ENCODE measurements around the gene CLMN.
"Not testable (repeated sequence)": the region's sequence is repeated elsewhere in the genome, so short reads cannot be mapped to it uniquely, and the experiment has no call there.

Gene CLMN

DNA sequence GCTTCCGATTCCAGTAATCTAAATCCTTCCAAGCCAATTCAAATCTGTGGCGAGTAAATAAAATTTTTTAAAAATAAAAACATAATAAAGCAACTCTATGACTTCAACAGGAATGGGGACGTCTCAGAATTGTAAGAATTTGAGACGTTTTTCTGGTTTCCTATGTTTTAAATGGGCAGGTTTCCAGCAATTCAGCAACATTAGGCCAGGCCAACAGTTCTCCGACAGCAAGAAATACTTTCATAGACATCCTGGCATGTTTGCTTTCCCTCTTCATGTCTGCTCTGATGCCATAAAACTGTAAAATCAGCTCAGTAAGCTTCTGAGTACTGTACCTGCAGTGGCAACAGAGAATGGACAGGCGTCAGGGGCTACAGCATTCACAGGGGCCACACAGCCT, 126.6 kb downstream of the CLMN start:
- DNase-seq (ENCODE audit: low read depth in 2 of 2): no peak

DNA sequence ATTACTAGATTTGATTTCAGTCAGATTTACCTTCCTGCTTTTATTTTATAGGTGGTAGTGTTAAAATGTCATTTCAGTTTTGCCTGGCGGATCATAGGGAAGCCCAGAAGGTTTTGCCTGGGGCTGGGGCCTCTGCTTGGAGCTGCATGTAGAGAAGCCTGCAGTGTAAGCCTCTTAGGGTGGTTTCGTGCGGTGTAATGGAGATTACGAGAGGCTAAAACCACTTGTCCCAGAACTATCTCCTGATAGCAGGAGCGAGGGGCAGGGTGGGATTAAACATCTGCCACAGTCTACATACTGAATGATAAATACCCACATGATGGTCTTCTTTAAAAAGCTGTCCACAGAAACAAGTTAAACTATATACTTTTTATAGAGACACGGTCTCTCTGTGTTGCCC, 127.4 kb downstream of the CLMN start:
- DNase-seq (ENCODE audit: low read depth in 2 of 2): no peak

GRCh38 chr14:95191445-95192199, 128.1 kb downstream of the CLMN start:
- no peak for DNase-seq (ENCODE audit: low read depth in 2 of 2)

- DNase-seq (ENCODE audit: low read depth in 2 of 2): no peak
Measured at GRCh38 chr14:95190857-95191256, 128.9 kb downstream of the CLMN start.

- no peak for DNase-seq (ENCODE audit: low read depth in 2 of 2)
Measured at GRCh38 chr14:95190346-95190840, 129.3 kb downstream of the CLMN start.

GRCh38 chr14:95189367-95190132, 130.2 kb downstream of the CLMN start:
- no peak for DNase-seq (ENCODE audit: low read depth in 2 of 2)

DNA sequence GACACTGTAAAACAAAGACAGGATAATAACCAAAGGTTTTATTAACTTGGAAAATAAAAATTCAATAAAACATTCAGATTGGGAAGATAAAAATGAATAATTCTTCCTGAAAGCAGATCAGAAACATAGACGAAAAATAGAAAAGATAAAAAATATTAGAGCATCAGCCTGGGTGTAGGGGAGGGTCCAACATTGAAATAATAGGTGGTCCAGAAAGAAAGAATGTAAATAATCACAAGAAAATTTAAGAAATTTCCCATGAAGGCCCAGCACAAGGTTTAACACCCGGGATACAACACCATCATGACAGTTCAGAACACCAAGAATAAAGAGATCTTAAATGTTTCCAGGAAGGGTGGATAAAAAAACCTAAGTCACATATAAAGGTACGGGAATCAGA, 131.3 kb downstream of the CLMN start:
- no peak for DNase-seq (ENCODE audit: low read depth in 2 of 2)

GRCh38 chr14:95185767-95186392, 133.8 kb downstream of the CLMN start:
- DNase-seq (ENCODE audit: low read depth in 2 of 2): no peak

- DNase-seq (ENCODE audit: low read depth in 2 of 2): no peak
Measured at GRCh38 chr14:95185033-95185766, 134.5 kb downstream of the CLMN start.

DNA sequence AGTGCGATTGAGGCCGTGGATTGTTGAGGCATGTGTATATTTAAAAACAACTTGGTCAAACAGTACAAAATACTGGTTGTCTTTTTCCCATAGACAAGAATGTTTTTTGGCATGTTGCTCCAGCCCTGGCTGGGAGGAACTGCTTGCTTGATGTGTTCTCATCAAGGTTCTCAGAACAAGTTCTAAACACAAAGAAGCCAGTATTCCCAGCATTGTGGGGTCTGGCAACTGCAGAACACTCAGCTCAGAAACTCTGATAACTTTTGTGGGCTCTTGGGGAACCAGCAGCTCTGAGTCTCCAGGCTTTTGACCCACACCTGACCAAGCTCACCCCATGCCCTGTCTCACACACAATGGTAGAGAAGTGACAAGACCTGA, 135.3 kb downstream of the CLMN start:
- no peak for DNase-seq (ENCODE audit: low read depth in 2 of 2)

DNA sequence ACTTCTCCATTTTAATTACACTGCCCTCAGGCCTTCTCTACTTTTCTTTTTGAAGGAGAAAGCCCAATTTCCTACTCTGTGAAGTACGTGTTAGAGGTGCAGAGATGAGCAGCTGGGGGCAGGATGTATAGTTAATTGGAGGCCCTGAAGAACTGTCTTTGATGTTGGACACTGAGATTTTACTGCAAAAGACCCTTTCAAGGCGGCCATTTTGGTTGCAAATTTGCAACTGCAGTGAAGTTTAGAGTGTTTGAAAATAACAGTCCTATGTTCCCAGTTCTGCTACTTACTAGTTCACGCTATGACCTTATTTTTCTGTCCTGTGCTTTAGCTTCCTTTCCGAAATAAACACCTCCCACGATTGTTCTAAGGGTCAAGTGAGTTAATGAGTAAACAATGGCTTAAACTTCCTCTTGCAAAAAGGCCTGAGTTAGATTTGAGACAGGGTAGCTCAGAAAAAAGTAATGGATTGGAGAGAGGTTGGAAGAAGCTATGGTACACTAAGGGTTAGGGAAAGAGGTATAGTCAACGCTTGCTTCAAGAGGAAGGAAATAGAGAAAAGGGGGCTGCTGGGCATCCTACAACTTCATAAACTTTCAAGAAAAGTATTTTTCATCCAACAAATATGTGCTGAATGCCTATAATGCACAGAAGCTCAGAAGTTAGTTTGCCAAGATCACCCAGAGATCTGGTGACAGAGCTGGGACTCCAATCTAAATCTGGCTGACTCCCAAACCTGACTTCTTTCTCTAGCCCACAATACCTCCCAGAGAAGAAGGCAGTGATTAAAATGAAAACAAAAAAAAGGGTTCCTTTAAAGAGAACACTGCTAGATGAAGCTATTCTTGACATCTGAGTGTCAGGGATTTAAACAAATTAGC, 135.9 kb downstream of the CLMN start:
- DNase-seq (ENCODE audit: low read depth in 2 of 2): no peak

- no peak for DNase-seq (ENCODE audit: low read depth in 2 of 2)
Measured at GRCh38 chr14:95183082-95183481, 136.6 kb downstream of the CLMN start.

- DNase-seq (ENCODE audit: low read depth in 2 of 2): no peak
Measured at GRCh38 chr14:95182379-95182778, 137.3 kb downstream of the CLMN start.

- no peak for DNase-seq (ENCODE audit: low read depth in 2 of 2)
Measured at GRCh38 chr14:95180966-95181741, 138.6 kb downstream of the CLMN start.

DNA sequence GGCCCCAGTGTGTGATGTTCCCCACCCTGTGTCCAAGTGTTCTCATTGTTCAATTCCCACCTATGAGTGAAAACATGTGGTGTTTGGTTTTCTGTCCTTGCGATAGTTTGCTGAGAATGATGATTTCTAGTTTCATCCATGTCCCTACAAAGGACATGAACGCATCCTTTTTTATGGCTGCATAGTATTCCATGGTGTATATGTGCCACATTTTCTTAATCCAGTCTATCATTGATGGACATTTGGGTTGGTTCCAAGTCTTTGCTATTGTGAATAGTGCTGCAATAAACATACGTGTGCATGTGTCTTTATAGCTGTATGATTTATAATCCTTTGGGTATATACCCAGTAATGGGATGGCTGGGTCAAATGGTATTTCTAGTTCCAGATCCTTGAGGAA, 144.0 kb downstream of the CLMN start:
- DNase-seq (ENCODE audit: low read depth in 2 of 2): not testable (repeated sequence)

DNA sequence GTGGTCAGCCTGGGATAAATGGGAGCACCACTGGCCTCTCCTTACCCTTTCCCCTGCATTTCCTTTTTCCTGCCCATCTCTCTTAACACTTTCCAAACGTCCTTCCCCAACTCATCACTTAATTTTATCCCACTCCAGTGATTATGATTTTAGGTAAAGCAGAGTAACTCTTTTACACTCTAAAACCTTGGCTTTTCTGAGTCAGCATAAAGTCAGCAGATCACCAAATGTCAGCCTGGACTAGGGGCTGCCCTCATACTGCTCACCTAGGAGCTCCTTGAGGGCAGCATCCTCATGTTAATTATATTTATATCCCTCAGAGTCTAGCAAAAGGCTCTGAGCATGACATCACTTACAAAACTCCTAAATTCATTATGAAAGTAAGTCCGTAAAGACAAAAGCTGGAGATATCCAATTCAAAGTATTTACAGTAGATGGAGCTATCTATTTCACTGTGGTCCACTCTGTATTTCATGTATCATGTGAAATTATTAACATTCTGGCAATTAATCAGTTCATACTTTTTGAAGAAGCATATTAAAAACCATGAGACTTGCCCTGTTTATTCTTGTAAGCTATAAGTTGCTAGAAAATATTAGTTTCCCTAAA, 145.4 kb downstream of the CLMN start:
- no peak for DNase-seq (ENCODE audit: low read depth in 2 of 2)

GRCh38 chr14:95173518-95173917, 146.2 kb downstream of the CLMN start:
- DNase-seq (ENCODE audit: low read depth in 2 of 2): no peak

DNA sequence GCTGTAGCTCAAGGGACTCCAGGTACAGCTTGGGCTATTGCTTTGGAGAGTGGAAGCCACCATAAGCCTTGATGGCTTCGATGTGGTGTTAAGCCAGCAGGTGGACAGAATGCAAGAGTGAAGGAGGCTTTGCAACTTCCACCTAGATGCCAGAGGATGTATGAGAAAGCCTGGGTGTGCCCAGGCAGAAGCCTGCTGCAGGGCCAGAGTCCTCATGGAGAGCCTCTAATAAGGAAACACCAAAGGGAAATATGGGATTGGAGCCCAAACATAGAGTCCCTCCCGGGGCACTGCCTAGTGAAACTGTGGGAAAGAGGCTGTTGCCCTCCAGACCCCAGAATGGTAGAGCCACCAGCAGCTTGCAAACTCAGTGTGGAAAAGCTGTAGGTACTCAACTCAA, 152.5 kb downstream of the CLMN start:
- no peak for DNase-seq (ENCODE audit: low read depth in 2 of 2)

DNA sequence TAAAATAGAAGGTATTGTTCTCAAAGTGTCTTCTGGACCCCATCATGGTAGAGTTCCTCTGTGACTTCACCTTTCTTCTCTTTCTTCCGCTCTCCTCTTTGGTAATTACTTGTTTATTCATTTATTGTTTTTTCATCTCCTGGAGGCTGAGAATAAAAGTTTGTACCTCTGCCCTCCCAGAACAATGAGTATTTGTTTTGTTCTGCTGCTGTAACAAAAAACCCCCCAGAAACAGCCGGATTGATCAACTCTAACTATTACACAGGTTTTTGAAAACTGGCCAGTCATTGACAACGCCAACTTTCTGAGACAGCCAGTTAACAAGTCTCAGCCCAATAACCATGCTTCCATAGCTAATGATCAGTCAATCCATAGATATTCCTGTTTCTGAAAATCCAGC, 154.2 kb downstream of the CLMN start:
- DNase-seq (ENCODE audit: low read depth in 2 of 2): no peak

- no peak for DNase-seq (ENCODE audit: low read depth in 2 of 2)
Measured at GRCh38 chr14:95164506-95164905, 155.2 kb downstream of the CLMN start.

Data from stimulated activated CD4-positive, alpha-beta T cell treated with anti-CD3 and anti-CD28 coated beads, Interleukin-12 subunit alpha, Interleukin-12 subunit beta, amount 100 ng/mL, for 24 hours (primary cell).